ENCODE results near the gene RICTOR.
A peak's percentile ranks its signal among the peaks of the same experiment; 100 is the strongest.

RICTOR gene, protein sequence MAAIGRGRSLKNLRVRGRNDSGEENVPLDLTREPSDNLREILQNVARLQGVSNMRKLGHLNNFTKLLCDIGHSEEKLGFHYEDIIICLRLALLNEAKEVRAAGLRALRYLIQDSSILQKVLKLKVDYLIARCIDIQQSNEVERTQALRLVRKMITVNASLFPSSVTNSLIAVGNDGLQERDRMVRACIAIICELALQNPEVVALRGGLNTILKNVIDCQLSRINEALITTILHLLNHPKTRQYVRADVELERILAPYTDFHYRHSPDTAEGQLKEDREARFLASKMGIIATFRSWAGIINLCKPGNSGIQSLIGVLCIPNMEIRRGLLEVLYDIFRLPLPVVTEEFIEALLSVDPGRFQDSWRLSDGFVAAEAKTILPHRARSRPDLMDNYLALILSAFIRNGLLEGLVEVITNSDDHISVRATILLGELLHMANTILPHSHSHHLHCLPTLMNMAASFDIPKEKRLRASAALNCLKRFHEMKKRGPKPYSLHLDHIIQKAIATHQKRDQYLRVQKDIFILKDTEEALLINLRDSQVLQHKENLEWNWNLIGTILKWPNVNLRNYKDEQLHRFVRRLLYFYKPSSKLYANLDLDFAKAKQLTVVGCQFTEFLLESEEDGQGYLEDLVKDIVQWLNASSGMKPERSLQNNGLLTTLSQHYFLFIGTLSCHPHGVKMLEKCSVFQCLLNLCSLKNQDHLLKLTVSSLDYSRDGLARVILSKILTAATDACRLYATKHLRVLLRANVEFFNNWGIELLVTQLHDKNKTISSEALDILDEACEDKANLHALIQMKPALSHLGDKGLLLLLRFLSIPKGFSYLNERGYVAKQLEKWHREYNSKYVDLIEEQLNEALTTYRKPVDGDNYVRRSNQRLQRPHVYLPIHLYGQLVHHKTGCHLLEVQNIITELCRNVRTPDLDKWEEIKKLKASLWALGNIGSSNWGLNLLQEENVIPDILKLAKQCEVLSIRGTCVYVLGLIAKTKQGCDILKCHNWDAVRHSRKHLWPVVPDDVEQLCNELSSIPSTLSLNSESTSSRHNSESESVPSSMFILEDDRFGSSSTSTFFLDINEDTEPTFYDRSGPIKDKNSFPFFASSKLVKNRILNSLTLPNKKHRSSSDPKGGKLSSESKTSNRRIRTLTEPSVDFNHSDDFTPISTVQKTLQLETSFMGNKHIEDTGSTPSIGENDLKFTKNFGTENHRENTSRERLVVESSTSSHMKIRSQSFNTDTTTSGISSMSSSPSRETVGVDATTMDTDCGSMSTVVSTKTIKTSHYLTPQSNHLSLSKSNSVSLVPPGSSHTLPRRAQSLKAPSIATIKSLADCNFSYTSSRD (N-terminal part only)

DNA sequence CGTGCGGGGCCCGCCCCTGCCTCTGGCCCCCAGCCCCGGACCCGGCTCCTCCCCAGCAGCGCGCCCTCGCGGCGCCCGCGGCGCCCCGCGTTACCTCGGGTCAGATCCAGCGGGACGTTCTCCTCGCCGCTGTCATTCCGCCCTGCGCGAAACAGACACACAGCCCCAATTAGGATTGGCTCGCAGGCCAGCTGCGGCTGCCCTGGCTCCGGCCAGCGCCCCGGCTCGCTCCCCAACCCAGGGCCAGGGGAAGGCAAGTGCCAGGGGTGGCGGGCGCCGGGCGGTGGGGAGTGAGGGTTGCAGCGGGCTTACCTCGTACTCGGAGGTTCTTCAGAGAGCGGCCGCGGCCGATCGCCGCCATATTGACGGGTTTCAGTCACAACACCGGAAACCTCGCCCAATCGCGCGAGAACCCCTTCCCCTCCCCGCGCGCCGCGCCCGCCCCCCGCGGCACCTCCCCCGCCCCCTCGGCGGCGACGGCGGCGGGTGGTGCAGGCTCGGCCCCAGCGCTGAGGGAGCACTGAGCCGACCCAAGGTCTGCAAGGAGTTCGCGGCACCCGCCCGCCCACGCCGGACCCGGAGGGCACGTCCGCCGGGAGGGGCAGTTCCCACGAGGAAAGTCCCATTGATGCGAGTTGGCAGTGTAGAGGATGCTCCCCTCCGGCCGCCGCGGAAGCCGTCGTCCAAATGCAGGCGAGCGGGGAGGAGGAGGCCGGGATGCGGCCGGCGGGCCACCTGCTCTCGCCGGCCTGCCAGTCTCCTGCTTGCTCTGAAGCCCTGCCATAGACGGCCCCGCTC is at the start of gene RICTOR:
RICTOR (minus strand) TSS at position 383 of the 798 bp plus-strand sequence; CDS start at position 361, 22 bp downstream.
- peak; percentile 96 for DNase-seq (ENCODE audit: low spot score)

DNA sequence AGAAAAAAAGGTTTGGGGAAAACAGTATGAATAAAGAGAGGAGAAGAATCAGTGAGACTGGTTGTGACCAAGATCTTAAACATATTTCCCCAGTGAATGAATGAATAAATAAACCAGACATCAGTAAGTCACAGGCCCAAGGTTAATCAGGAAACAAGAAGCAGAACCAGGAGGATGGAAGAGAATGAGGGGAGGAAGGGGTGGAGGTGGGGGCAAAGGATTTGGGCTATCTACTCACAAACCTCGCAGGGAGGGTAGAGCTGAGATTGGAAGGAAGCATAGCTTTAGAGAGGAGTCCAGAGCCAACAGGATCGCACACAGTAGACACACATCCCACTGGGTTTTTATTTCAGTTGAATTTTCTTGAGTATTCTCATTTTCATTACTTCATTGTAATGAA is 47.7 kb upstream of the RICTOR start:
- DNase-seq (ENCODE audit: low spot score): no peak

DNA sequence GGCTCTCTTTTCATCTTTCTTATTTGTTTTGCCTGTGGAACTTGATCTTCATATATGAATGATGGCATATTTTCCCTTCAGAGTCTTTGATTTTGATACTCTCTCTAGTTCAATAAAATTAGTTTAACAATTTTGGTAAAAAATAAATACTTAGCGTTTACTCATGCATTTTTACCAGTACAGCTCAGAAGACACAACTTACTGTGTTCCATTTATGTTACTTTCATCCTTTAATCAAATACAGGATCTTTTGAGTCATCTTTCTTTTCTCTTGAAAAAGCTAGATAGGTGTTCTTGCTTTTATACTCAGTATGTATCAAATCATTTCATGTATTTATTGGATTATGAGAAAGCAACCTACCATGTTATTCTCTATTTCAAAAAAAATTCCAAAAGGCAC is 47.1 kb upstream of the RICTOR start:
- no peak for DNase-seq (ENCODE audit: low spot score)

DNA sequence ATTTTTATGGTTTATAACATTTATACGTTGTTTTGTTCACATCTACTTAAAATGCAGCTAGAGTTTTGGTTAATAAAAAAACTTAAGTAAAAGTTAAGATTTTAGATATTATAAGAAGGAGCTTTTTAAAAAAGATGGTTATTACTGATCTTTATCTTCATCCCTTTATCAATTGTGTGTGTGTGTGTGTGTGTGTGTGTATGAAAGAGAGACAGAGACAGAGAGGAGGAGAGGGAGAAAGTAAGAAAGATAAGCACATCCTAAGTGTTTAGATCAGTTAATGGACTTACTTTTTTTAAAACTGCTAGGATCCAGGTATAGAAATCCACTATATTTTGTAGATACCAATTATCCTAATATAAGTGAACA is 45.8 kb upstream of the RICTOR start:
- DNase-seq (ENCODE audit: low spot score): no peak

DNA sequence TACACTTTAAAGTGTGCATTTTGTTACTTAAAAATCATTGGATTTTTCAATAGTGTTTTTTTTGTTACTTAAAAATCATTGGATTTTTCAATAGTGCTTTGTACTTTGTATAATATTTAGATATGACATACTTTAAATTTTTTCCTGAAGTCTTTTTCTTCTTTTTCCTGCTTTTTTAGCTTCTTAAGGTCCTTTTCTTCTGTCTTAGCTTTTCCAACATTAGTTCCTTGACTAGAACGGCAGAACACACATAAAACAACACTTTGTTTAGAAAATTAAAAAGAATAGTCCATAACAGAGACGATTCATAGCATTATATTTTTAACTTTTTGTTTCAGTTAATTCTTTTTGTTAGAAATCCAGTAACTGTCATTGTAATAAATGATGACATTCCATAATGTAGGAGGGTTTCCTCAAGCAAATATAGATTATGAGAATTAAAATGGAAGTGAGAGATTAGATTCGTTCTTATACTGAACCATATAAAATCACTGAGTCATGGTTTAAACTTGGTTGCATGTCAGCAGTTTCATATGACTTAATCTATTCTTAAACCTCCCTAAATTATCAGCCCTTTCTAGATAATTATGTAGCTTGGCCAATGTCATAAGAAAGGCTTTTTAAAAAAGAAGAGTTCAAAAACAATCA is 45.3 kb upstream of the RICTOR start:
- no peak for DNase-seq (ENCODE audit: low spot score)

DNA sequence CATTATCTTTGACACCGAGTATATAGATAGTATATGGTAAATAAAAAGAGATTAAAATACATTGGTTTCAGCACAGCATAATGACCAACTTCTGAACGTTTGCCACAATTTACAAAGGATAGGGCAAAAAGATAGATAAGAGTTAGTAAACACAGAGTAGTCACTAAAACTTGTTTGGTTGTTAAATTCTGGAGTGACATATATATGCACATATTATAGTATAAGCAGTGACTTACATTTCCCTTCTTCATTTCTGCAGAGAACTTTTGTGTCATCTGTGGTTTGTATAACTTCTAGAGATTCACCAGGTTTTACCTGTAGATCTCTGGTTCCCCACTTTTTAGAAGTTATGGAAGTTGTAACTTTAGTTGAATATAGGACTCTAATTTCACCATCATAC is 44.4 kb upstream of the RICTOR start:
- no peak for DNase-seq (ENCODE audit: low spot score)

DNA sequence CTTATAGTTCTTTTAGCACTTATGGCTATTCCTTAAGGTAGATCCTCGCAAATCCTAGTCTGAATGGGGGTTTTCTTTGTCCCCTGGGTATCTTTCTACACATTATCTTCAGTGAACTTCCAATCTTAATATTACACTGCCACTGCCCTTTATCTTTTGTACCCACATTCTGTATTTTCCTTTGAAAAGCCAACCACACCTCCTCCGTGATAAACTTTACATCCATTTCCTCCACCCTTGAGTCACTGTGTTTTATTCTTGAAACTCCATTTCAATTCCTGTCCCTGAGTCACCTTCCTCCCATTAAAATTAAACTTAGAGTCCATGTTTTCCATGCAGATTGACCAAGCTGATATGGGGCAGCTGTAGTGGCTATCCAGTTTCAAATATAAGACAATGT is 43.2 kb upstream of the RICTOR start:
- no peak for DNase-seq (ENCODE audit: low spot score)

DNA sequence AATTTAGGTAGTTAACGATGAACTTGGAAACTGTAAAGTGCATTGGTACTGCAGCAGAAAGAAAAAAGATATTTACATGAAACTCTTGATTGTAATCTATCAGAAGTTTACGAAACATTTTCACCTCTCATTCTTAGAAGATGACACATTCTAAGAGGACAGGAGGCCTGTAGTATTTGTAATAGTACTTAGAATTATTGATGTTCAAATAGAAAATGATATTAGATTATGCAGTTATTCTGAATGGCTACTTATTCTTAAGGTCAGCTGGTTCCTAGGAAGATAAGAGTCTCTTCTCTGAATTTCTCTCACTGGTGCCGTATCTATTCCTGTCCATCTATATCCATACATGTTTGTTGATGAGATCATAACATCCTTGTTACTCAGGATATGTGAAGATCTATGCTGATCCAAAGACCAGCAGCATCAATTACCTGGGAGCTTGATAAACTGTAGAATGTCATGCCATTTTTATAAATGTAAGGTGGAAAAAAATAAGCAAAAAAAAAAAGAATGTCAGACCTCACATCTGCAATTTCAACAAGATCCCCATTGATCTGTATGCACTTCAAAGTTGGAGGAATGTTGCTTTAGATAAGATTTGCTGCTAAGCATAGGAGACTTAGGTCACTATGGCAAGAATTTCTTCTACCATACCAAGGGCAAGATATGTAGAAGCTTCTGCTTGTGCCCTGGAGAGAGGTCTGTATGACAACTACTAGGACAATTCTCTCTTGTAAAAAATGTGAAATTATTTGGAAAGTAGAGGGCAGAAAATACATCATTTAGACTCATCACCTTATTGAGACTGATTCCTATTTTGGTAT is 42.4 kb upstream of the RICTOR start:
- DNase-seq (ENCODE audit: low spot score): no peak

DNA sequence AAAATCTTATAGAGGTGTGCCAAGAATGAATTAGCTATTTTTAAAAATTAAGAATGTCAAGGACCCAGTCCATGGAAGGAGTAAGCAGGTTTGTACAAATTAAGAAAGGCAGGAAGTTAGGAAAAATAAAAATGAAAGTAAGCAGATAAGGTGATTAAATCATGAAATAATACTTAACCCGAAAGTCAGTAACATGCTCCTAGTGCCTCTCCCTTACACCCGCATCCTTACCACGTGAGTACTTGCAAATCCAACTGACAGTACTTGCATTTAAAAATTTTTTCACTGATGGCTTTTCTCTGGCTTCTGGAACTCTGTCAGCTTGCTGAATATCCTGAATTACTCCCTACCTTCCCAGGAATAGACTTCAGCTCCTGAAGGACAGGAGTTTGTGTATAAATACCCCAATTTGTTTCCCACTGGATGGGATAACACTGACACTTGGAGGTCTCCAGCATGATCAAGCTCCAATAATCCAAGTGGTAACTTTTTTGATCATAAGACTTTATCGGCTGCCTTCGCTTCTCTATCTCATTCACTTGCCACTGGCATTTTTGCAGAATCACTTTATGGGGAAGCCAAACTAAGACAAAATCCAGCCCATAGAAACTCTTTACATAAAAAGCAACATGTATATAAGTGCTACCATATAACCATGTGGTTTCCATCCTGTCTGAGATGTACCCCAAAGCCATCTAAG is 41.6 kb upstream of the RICTOR start:
- DNase-seq (ENCODE audit: low spot score): no peak

DNA sequence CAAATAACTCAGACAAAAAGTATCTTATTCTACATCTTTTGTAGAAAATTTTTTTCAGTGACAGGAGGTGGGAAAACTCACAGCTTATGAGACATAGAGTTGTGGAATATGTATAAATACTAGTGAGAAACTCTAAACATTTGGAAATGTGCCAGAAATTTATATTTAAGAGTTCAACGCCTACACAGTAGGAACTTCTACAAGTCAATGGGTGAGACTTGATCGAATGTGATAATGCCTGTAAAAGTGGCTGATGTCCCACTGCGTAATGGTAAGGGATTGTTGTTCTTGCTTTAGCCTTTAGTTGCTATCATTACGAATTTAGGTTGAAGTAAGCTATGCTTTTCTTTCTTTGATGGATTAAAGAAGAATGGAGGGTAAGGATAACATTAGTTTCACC is 40.0 kb upstream of the RICTOR start:
- no peak for DNase-seq (ENCODE audit: low spot score)

DNA sequence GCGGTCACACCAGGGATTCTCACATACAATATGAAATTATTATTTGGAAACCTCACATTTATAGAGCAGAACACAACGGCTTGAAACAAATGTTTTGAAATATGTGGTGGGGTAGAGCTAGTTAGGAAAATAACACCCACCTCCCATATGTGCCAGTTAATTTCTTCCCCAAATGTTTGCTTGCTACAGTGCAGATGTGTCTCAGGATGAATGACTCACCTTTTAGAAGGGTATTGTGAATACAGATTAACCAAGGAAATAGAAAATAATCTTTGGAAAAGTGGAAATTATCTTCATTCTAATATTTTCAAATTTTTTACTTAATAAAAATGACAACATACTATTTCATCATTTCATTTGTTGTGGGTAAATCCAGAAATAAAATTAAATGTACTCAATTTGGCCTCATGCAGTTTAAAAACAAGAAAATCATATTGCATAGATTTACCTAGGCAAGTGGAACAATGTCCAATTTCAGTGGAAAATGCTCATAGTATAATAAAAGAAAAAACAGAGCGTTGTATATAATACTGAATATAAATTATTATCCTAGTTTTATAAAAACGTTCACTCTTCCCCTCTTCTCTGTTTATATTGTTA is 39.3 kb upstream of the RICTOR start:
- no peak for DNase-seq (ENCODE audit: low spot score)

DNA sequence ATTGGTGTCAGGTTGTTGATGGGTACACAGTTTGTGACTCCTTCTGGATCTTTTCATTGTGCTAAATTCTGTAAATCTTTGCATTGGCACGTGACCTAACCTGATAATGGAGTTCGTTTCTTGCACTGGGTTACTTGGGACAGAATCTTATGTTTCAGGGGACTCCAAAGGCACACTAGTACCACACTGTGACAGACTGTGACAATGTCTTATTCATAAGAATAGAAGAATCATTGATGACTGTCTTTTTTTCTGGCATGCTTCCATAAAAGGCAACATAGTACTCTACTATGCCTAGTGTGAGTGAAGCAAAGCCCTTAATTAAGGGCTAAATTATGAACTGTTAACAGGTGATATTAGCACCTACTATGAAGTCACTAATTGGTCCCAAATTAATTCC is 35.4 kb upstream of the RICTOR start:
- DNase-seq (ENCODE audit: low spot score): no peak

DNA sequence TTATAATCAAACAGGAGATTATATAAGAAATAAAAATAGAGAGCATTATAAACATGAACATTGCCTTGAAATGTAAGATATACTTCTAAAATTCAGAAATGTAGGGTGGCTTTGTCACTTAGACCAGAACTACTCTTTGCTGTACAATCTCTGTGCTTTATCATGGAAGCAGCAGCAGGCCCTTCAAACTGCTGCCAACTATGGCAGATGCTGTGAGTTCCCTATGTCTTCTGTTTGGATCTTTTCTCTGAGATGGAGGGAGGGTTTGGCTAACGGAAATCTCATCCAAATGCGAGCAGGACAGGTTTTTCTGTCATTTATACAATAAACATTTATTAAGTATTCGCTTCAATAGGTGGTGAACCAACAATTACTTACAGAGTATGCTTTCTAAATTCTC is 34.8 kb upstream of the RICTOR start:
- no peak for DNase-seq (ENCODE audit: low spot score)

DNA sequence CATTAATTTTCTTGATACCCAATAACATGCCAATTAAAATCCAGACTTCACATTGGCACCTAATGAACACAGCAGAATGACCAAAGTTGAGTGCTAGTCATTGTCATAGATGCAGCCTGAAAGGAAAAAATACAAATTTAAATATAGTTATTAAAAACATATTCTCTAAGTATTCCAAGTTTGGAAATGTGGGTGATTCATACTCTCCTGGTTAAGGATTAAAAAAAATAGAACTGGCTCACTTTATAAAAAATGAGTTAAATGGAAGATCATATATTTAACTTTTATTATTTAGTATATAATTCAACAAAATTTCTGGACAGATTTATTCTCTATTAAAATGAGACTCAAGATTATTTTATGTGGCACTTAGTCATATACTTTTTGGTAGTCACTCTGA is 33.2 kb upstream of the RICTOR start:
- no peak for DNase-seq (ENCODE audit: low spot score)

DNA sequence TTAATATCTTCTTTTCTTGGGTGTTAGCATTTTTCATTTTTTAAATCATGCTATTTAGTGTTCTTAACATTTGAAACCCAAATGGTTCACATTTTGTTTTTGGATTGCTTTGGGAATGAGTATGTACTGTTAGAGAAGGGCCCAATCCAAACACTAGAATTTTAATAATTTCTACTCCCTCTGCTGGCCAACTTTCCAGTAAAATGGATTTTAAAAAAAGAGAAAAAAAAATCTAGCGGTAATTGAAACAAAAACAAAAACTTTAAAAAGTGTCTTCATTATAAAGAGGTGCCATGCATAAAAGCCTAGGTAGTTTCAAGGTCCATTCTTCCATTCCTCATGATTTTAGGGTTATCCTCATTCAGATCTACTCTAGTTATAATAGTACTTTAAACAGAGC is 32.1 kb upstream of the RICTOR start:
- DNase-seq (ENCODE audit: low spot score): no peak

DNA sequence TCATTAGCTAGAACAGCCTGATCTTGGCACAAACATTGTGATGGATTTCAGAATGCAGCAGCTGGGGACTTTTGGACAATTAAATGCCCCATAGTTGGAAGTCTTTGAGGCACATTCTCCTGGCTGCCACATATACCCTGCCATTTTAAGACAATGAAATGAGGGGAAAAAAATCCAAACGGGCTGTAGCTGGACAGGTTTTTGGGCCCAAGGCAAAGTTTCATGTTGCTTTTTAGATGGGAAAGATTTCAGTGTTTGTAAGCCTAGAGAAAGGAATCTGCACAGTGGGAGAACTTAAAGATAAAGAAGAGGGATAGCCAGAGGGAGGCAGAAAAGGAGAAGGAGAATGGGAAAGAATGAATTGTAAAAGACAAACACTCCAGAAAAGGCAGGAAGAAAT is 30.0 kb upstream of the RICTOR start:
- DNase-seq (ENCODE audit: low spot score): no peak

DNA sequence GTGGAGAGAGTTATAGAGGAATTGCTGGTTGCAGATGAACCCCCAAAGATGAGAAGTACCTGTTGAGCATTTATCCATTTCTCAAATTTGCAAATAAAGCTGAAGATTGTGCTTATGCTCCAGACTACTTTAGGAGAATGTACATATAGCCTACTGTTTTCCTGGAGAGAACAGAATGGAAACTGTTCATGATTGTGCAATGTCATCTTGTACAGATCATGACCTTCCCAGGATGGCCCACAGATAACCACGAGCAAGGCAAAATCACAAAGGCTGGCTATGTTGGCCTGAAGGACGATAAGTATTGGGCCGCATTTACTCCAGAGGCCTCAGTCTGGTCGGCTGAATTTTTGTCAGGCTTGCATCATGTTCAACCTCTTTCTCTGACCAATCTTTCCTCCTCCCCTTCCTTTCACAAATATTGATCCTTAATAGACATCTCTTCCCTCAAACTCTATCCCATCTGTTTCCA is 28.5 kb upstream of the RICTOR start:
- no peak for DNase-seq (ENCODE audit: low spot score)

DNA sequence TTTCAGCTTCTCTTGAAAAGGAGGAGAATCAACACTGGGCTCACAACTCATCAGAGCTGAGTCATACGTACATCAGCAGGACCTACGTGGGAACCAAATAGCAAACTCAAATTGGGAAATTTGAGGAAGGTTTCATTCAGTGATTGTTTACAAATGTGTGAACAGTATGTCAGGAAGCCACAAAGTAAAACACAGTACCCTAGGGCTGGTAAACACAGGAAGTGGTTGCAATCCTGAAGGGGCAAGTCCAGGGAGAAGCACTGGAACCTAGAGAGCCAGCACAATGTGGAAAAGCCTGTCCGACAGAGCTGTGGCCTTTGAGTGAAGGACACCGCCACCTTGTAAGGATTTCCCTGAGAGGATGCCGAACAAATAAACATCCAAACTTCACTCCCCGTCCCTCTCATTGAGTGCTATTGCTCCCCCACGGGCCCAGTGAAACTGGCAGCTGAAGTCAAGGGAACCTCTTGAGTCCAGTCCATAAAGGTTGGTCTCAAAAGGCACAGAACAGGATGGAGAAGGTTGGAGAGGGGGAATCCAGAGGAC is 26.7 kb upstream of the RICTOR start:
- no peak for DNase-seq (ENCODE audit: low spot score)
